HepG2 (cell line): Measurements from ENCODE around the gene FKBP8. TPM values are rescaled to one million over a fixed set of nuclear protein-coding genes. Genes with fewer than 3 reads are reported as not detected.
A peak's percentile ranks its signal among the peaks of the same experiment; 100 is the strongest.

Experiments used
- ATF7-NPFF ChIP-seq: sonication (generic); formaldehyde crosslinking; IDR thresholded peaks from 2 replicates; pipeline ENCODE4 v1.8.1; 2023; ENCODE audit warnings: mild to moderate bottlenecking, low read depth, missing genetic modification reagents, moderate library complexity
- BCL3 ChIP-seq: sonication (generic); formaldehyde crosslinking; IDR thresholded peaks from 2 replicates; pipeline ENCODE4 v1.5.1; 2020; ENCODE audit warnings: mild to moderate bottlenecking, missing genetic modification reagents, moderate library complexity
- CHCHD3 ChIP-seq: sonication (generic); formaldehyde crosslinking; IDR thresholded peaks from 2 replicates; pipeline ENCODE4 v1.8.0; 2022; ENCODE audit warnings: mild to moderate bottlenecking, missing genetic modification reagents, moderate library complexity
- DNMT3B ChIP-seq: conservative IDR thresholded peaks from 2 replicates; pipeline ENCODE4 v1.6.1; 2016; ENCODE audit warnings: missing biosample characterization, control low read depth
- ELF3 ChIP-seq: IDR thresholded peaks from 2 replicates; pipeline ENCODE4 v1.6.1; 2016; ENCODE audit warnings: missing genetic modification reagents, missing compliant biosample characterization
- ERF ChIP-seq: IDR thresholded peaks from 2 replicates; pipeline ENCODE4 v1.6.1; 2018; ENCODE audit warnings: missing biosample characterization, missing genetic modification reagents
- HCFC1 ChIP-seq: fragments of 150-350 bp; IDR thresholded peaks from 2 replicates; pipeline ENCODE4 v1.6.1; 2014; ENCODE audit warnings: low read depth, low read length
- HOMEZ ChIP-seq: IDR thresholded peaks from 2 replicates; pipeline ENCODE4 v1.6.1; 2016; ENCODE audit warnings: low read depth
- MAZ ChIP-seq, 2 experiments: sonication (generic) in 1 of 2; formaldehyde crosslinking in 1 of 2; IDR thresholded peaks; 2 replicates each; pipeline versions ENCODE4 v1.5.0 to v1.6.1; 2012 to 2020; ENCODE audit warnings: low read depth in 2 of 2, mild to moderate bottlenecking in 2 of 2, borderline replicate concordance in 1 of 2, improper control_type of control experiment in 1 of 2, low read length in 1 of 2, missing genetic modification reagents in 1 of 2, moderate library complexity in 1 of 2
- MIXL1 ChIP-seq: IDR thresholded peaks from 2 replicates; pipeline ENCODE4 v1.6.1; 2016
- RAD21 ChIP-seq: fragments of 450-650 bp; formaldehyde crosslinking; IDR thresholded peaks from 2 replicates; pipeline ENCODE4 v1.5.0; 2020; ENCODE audit warnings: mild to moderate bottlenecking
- RARG ChIP-seq: sonication (generic); formaldehyde crosslinking; IDR thresholded peaks from 2 replicates; pipeline ENCODE4 v1.4.0; 2020; ENCODE audit warnings: low read depth, mild to moderate bottlenecking, missing genetic modification reagents
- SALL2 ChIP-seq: sonication (generic); formaldehyde crosslinking; IDR thresholded peaks from 2 replicates; pipeline ENCODE4 v1.8.1; 2023; ENCODE audit warnings: mild to moderate bottlenecking, missing genetic modification reagents, inconsistent platforms
- TGIF2 ChIP-seq: IDR thresholded peaks from 2 replicates; pipeline ENCODE4 v1.6.1; 2016; ENCODE audit warnings: control low read depth, missing compliant biosample characterization
- THYN1 ChIP-seq: sonication (generic); formaldehyde crosslinking; IDR thresholded peaks from 2 replicates; pipeline ENCODE4 v1.8.1; 2023; ENCODE audit warnings: low read depth, mild to moderate bottlenecking, moderate library complexity, missing genetic modification reagents, borderline replicate concordance
- ZBTB2 ChIP-seq: sonication (generic); formaldehyde crosslinking; IDR thresholded peaks from 2 replicates; pipeline ENCODE4 v1.8.0; 2022; ENCODE audit warnings: low read depth, missing genetic modification reagents
- ZBTB46 ChIP-seq: sonication (generic); formaldehyde crosslinking; IDR thresholded peaks from 2 replicates; pipeline ENCODE4 v1.4.0; 2020; ENCODE audit warnings: mild to moderate bottlenecking, missing genetic modification reagents, borderline replicate concordance
- ZNF34 ChIP-seq: sonication (generic); formaldehyde crosslinking; IDR thresholded peaks from 2 replicates; pipeline ENCODE4 v1.4.0; 2020; ENCODE audit warnings: mild to moderate bottlenecking, missing genetic modification reagents, borderline replicate concordance
- ZNF44 ChIP-seq: sonication (generic); formaldehyde crosslinking; IDR thresholded peaks from 2 replicates; pipeline ENCODE4 v1.5.1; 2020; ENCODE audit warnings: mild to moderate bottlenecking, missing genetic modification reagents
- ZNF496 ChIP-seq: sonication (generic); formaldehyde crosslinking; IDR thresholded peaks from 2 replicates; pipeline ENCODE4 v1.8.1; 2023; ENCODE audit warnings: mild to moderate bottlenecking, moderate library complexity, missing genetic modification reagents; ENCODE audit not compliant: insufficient replicate concordance
- ZNF570 ChIP-seq: sonication (generic); formaldehyde crosslinking; IDR thresholded peaks from 2 replicates; pipeline ENCODE4 v1.4.0; 2020; ENCODE audit warnings: mild to moderate bottlenecking, missing genetic modification reagents, borderline replicate concordance
- ZNF83 ChIP-seq: sonication (generic); formaldehyde crosslinking; IDR thresholded peaks from 2 replicates; pipeline ENCODE4 v1.4.0; 2020; ENCODE audit warnings: missing genetic modification reagents, mild to moderate bottlenecking, borderline replicate concordance
- polyA plus RNA-seq, 8 experiments: library from polyadenylated mRNA; depleted of rRNA in 3 of 8; stranded (reverse) in 7 of 8; unstranded in 1 of 8; fragments of >200 nt; fragmentation: Illumina TruSeq in 4 of 8; extraction: Trizol in 4 of 8; gene quantifications; 2 replicates each; pipeline versions ENCODE4 v1.2.1 to v1.2.3, GENCODE V29; 2011 to 2016; ENCODE audit warnings: low read depth in 4 of 8, missing spikeins in 1 of 8, mixed read lengths in 1 of 8; ENCODE audit not compliant: insufficient read depth in 1 of 8
- total RNA-seq, 5 experiments: library from RNA; depleted of rRNA; stranded (reverse); fragments of >200 nt; fragmentation: Illumina TruSeq; extraction: Trizol; gene quantifications; 2 replicates each; pipeline ENCODE4 v1.2.3, GENCODE V29; 2016; ENCODE audit warnings: low read depth in 1 of 5

The FKBP8 gene
- total and polyA plus RNA-seq, 2 of the 13 experiments (the other 11 are each of a cell fraction or from before 2014, with no cell fraction given) = 81.7 to 93.9 TPM

- TF ChIP-seq ZBTB2 (CRISPR knock-in tag) (peak; percentile 33; the same call in 1 of the 2 replicates), RAD21 (CRISPR knock-in tag) (peak; percentile 72), ZNF570 (no peak), CHCHD3 (no peak), HCFC1 (no peak), DNMT3B (CRISPR knock-in tag) (no peak), ERF (CRISPR knock-in tag) (peak; percentile 89), THYN1 (CRISPR knock-in tag) (no peak), BCL3 (CRISPR knock-in tag) (no peak), ELF3 (CRISPR knock-in tag) (peak; percentile 44; the same call in 1 of the 2 replicates), ATF7-NPFF (CRISPR knock-in tag) (no peak), HOMEZ (CRISPR knock-in tag) (peak; percentile 34; the same call in 1 of the 2 replicates), ZNF83 (CRISPR knock-in tag) (peak; percentile 73; the same call in 1 of the 2 replicates), ZBTB46 (no peak; the same call in 1 of the 2 replicates), ZNF34 (CRISPR knock-in tag) (peak; percentile 93; the same call in 1 of the 2 replicates), MAZ (IDR thresholded peaks at IDR 0.05; ENCODE audit: borderline replicate concordance, low read depth, low read length) (0 out of 2 replicates have a peak, but pooled peaks have one; percentile 56), MAZ (CRISPR knock-in tag; IDR thresholded peaks at IDR 0.05; ENCODE audit: low read depth) (peak; percentile 75), RARG (CRISPR knock-in tag) (no peak; the same call in 1 of the 2 replicates), MIXL1 (CRISPR knock-in tag) (peak; percentile 53), TGIF2 (CRISPR knock-in tag) (peak; percentile 64), ZNF44 (CRISPR knock-in tag) (peak; percentile 4; the same call in 1 of the 2 replicates), SALL2 (CRISPR knock-in tag) (peak; percentile 25; the same call in 1 of the 2 replicates), ZNF496 (CRISPR knock-in tag) (no peak)
These were observed 45.4 kb upstream of the FKBP8 start, which contains the start of gene REX1BD (continued) for GRCh38 chr19:18588611-18589379.
